Measurements from ENCODE around the gene STAC3.

DNA sequence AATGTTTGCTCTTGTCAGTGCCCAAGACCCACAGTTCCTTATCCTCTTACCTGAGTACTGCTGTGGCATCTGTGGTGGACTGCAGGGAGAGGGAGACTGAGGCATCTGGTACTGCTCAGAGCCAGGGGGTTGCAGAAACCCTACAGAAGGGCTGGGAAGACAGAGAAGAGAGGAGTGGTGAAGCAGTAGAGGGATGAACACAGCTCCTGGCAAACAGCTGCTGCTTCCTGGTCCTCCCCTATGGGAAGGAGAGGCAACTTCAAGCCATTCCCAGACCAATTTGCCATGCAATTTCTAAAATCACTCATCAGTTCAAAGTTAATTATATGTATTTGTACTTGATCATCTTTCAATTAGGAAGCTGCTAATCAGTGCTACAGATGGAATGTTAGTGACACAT lies 15.7 kb upstream of the STAC3 start:
- TF ChIP-seq, protein P1, sequence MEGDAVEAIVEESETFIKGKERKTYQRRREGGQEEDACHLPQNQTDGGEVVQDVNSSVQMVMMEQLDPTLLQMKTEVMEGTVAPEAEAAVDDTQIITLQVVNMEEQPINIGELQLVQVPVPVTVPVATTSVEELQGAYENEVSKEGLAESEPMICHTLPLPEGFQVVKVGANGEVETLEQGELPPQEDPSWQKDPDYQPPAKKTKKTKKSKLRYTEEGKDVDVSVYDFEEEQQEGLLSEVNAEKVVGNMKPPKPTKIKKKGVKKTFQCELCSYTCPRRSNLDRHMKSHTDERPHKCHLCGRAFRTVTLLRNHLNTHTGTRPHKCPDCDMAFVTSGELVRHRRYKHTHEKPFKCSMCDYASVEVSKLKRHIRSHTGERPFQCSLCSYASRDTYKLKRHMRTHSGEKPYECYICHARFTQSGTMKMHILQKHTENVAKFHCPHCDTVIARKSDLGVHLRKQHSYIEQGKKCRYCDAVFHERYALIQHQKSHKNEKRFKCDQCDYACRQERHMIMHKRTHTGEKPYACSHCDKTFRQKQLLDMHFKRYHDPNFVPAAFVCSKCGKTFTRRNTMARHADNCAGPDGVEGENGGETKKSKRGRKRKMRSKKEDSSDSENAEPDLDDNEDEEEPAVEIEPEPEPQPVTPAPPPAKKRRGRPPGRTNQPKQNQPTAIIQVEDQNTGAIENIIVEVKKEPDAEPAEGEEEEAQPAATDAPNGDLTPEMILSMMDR (IDR thresholded peaks at IDR 0.05; ENCODE audit: insufficient read depth, low read depth, low read length): no peak
- TF ChIP-seq EZH2 (IDR thresholded peaks at IDR 0.05; ENCODE audit: insufficient read depth, low read length): no peak

All from astrocyte (in vitro differentiated cells and primary cell).